Activated T-cell treated with anti-CD3 and anti-CD28 coated beads, Interleukin-2, amount 50 U/mL, for 1 hour (primary cell): Measurements from ENCODE around the gene PCK2.
"Not testable (repeated sequence)": the region's sequence is repeated elsewhere in the genome, so short reads cannot be mapped to it uniquely, and the experiment has no call there.

Source experiments
- DNase-seq: peaks from one replicate; pipeline ENCODE4 v3.0.0-alpha.2; 2020

Gene PCK2

DNA sequence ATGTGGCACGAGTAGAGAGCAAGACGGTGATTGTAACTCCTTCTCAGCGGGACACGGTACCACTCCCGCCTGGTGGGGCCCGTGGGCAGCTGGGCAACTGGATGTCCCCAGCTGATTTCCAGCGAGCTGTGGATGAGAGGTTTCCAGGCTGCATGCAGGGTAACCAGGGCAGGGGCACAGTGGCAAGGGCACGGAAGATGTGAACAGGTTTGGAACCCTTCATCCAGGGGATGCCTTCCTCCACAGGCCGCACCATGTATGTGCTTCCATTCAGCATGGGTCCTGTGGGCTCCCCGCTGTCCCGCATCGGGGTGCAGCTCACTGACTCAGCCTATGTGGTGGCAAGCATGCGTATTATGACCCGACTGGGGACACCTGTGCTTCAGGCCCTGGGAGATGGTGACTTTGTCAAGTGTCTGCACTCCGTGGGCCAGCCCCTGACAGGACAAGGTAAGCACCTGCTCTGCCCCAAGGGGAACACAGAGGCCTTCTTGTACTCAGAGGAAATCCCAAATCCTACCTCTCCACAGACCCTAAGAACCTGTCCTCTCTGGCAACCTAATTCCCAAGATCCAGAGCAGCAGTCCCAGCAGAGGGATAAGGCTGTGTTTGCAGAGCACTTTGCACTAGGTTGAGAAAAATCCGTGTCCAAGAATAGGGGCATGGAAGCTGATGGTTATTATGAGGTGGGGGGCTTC is 4.3 kb downstream of the PCK2 start:
- DNase-seq: no peak

DNA sequence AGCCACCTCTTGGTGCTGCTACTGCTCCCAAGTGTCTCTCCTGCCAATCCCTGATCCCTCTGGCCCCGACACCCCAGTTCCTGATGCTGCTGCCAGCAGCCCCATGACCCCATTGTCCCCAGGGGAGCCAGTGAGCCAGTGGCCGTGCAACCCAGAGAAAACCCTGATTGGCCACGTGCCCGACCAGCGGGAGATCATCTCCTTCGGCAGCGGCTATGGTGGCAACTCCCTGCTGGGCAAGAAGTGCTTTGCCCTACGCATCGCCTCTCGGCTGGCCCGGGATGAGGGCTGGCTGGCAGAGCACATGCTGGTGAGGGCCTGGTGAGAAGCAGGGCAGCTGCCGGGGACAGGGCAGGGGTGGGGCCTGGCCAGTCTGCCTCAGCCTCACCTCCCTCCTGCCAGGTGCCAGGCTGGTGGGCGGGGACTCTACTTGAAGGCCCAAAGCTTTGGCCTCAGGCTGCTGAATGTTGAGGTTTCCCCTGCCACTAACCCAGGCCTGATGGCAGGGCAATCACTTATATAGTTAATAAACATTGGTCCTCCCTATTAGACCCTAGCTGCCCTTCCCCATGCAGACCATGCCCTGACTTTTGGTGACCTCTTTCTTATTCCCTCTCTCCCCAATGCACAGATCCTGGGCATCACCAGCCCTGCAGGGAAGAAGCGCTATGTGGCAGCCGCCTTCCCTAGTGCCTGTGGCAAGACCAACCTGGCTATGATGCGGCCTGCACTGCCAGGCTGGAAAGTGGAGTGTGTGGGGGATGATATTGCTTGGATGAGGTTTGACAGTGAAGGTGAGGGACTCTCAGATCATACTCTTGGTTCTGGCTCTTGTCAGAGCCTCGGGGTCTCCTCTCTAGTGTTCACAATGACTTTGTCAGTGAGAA is 5.1 kb downstream of the PCK2 start:
- no peak for DNase-seq

DNA sequence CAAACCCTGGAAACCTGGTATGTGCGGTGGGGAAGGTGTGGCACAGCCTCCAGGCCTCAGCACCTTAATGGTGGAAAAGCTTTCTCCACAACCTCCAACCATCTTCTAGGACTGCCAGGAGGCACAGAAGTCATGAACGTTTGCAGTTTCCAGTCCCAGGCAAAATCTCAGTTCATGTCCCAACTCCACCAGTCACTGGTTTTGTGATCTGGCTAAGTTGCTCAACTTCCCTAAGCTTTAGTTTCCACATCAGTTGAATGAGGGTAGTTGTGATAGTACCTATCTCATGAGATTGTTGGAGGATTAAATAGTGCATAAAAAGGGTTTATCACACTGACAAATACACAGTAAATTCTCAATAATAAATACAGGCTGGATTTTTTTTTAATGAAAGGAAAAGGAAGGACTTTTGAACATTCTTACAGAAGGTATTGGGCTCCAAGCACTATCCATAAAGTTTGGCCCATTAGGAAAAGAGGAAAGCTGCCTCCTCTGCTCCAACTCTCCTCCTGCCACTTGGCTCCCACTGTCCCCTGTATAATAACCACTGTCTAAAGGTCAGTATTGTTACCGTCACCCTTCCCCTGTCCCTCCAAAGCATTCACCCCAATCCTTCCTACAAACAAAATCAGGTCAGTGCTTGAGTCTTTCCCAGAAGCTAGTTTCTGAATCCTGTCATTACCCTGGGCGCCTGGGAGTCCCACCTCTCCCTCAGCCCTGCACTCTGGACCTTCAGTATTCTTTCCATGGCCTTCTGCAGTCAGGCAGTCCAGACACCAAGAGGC is 6.3 kb downstream of the PCK2 start:
- DNase-seq: no peak

DNA sequence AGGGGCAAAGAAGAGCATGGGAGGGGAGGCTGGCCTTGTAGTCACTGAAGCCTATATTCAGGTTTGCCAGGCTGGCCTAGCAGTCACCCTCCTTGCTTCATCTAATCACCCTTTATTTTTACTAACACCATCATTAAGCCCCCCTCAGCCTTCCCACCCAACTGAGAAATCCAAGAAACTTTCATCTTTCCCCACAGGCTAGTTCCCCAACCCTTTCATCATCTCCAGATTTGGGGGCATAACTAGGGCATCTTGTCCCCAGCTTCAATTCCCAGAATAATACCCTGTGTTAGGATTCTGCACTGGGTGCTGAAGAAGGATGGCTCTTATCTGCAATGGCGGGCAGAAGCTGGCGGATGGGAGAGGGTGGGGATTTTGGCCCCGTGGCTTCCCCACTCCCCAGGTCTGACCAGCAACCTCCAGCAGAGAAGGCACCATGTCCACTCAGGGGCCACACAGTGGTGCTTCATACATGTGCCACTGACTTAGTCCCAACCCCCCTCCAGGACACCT is 6.9 kb downstream of the PCK2 start:
- no peak for DNase-seq

DNA sequence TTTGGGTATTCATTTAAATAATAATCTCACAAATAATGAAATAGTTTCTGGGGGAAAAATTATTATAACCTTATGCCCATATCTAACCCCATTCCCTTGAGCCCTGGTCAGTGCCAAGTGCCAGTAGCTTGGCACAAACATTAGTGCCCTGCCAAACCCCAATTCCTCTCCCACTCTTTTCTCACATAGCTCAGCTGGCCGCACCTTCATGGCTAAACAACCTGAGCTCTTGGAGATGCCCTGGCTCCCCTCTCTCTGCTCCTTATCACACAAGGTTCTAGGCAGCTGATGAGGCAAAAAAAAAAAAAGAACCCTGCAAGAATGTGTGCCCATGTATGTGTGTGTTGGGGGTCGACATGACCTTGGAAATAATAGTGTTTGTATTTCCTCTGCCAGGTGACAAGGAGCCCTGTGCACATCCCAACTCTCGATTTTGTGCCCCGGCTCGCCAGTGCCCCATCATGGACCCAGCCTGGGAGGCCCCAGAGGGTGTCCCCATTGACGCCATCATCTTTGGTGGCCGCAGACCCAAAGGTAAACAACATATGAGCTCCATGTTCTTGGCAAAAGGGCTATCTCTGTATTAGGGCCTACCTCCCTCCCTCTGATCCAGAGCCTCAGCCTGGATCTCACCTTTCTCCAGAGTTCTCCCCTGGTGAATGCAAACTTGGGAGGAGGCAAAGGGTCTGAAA is 8.4 kb downstream of the PCK2 start:
- DNase-seq: no peak

DNA sequence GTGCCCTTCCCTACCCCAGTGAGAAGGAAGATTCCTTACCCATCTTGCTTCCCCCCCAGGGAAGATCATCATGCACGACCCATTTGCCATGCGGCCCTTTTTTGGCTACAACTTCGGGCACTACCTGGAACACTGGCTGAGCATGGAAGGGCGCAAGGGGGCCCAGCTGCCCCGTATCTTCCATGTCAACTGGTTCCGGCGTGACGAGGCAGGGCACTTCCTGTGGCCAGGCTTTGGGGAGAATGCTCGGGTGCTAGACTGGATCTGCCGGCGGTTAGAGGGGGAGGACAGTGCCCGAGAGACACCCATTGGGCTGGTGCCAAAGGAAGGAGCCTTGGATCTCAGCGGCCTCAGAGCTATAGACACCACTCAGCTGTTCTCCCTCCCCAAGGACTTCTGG is 9.3 kb downstream of the PCK2 start:
- DNase-seq: no peak

DNA sequence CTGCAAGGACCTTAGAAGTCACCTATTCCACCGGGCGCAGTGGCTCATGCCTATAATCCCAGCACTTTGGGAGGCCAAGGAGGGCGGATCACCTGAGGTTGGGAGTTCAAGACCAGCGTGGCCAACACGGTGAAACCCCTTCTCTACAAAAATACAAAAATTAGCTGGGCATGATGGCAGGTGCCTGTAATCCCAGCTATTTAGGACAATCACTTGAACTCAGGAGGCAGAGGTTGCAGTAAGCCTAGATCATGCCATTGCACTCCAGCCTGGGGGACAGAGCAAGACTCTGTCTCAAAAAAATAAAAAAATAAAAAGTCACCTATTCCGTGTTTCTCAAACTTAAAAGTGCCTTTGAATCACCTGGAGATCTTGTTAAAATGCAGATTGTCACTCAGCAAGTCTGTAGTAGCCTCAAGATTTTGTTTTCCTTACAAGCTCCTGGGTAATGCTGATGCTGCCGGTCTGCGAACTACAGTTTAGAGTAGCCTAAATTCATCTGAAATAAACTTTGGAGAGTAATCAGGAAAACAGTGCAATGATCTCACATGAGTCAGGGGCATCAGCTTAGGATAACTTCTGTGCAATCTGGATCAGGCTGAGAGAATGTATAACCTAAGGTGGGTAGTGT is 11.6 kb downstream of the PCK2 start:
- not testable (repeated sequence) for DNase-seq

DNA sequence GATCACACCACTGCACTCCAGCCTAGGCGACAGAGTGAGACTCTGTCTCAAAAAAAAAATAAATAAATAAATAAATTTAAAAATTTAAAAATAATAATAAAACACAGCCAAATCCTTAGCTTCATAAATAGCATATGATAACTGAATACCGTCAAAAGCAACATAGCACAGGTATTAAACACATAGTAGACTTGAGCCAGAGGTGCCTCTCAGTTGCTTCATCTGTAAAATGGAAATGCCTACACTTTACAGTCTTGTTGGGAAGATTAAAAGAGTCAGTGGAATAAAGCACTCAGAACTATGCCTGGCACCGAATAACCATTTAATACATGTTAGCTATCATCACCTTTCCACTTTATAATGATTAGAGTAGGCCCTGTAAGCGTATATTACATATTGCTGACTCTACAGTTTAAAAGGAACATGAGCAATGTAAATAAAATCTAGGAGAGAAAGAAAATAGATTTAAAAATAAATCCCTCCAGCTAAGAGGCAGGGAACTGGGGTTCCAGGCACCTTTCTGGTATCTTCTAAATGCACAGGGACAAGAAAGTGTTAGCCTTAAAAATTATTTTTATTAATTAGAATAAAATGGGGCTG is 12.7 kb downstream of the PCK2 start:
- DNase-seq: no peak

DNA sequence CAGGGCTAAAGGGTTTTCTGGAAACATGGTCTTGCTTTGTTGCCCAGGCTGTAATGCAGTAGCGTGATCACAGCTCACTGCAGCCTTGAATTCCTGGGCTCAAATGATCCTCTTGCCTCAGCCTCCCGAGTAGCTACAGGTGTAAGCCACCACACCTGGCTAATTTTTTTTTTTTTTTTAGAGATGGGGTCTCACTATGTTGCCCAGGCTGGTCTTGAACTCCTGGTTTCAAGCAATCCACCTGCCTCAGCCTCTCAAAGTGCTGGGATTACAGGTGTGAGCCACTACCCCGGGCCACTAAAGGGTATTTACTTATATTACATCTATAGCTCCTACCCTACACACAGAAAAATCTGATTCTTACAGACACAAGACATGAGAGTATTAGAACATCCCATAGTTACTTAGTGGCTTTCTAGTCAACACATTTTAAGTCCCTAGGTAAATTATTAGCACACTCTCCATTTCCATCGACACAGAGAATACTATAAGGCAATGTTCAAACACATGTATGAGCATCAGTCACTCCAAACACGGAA is 14.3 kb downstream of the PCK2 start:
- DNase-seq: no peak

DNA sequence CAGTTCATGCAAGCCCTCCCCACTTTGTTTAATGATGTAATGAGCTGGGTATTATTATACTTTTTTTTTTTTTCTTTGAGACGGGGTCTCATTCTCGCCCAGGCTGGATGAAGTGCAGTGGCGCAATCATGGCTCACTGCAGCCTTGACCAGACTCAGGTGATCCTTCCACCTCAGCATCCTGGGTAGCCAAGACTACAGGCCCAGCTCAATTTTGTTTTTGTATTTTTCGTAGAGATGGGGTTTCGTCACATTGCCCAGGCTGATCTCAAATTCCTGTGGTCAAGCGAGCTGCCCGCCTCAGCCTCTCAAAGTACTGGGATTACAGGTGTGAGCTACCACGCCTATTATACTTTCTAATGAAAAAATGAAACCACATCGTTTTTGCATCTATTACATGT is 15.9 kb downstream of the PCK2 start:
- no peak for DNase-seq

DNA sequence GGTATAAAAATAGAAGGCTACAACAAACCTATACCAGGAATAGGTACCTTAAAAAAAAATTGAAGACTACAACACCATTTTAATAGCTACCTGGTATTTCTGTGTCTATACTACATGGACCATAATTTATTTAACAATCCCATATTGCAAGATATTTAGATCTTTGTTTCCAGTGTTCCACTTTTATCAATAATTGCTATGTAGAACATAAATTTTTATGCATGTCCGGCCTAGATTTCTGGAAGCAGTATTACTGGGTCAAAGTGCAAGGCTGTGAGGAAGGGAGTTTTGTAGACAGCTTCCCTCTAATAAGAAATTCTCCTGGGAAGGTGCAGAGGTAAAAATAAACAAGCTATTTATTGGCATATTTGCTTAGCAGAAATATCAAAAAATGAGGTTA is 16.4 kb downstream of the PCK2 start:
- no peak for DNase-seq

DNA sequence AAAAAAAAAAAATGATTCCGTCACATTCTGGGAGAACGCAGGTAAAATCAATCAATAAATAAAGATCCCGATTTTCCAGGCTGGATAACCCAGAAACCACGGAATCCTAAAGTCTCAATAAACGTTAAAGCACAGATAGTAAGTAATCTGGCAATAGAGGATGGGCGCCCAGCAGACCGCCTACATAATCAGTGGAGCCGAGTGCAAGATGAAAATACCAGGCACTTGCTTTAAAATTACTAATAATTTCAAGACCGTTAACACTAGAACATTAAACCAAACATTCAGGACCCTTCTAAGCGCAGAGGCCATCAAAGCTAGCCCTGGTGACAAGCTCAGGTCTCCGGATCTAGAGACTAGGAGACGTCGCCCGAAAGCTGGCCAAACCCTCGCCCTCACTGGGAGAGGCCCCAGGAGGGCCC is 19.3 kb downstream of the PCK2 start:
- DNase-seq: no peak

DNA sequence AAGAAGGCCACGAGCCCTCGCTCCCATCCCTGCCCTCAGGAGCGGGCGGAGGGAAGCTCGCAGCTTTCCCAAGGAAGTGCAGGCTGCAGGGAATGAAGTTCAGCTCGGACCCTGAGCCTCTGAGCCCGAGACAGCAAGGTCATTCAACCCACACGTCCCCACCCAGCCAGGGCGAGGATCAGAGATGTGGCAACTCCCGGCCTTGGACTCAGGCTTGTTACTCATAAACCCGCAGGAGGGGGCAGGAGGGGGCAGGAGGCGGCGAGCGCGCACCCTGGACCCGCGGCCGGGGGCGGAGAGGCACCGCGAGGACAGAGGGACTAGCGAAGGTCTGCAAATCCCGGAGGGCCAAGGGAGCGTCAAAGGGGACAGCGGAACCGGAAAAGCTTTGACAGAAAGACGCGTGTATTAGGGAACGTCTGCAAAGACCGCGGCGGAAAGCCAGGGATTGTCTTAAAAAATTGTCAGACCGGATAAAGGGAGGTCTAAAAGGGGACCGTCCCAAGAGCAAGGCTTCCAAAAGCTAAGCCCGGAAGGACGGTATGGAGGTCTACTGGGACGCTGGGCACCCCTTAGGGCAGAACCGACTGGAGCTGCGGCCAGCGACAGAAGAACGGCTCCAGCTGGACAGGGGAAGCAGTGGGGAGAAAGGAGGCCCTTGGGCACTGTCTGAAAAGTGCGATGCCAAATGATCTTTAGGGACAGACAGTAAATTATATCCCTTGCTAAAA is 19.9 kb downstream of the PCK2 start:
- DNase-seq: peak; percentile 84

DNA sequence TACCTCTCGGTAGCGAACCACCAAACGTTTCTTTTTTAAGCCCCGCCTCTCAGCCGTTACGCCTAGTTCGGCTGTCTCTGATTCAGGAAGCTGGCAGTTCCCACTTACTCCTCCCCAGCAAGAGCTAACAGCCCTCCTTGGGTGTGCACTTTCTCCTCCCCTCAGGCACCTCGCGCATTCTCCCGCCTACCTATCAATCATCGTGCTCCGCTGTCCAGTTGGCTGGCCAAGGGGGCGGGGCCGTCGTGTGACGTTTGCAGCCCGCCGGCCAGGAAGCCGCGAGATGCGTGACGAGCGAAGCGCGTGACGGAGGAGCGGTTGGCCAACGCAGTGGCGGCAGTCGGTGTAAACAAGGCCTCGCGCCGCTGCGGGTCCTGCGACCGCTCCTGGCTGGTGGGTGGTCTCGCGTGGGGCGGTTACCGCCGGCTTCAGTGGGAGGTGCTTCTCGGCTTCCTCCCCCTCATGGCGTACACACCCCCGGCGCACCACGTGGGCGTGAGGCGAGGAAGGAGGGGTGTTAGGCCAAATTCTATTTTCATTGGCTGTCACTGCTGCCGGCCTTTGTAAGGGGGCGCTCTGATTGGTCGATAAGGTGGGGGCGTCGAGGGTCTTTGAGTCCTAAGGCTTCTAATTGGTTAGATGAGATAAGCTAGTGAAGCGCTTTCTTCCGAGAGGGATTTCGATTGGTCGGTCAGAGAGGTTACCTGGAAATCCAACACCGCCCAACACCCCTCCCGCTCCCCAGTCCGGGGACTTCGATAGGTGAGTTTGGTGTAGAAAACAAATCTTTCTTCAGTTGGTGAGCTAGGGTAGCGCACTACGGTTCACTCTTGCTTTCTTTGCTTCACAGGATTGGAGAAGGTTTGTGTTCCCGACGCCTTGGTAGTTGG is 20.7 kb downstream of the PCK2 start, which contains the start of the genes DCAF11 and NRL:
DCAF11 (plus strand) TSS at position 246 of the 890 bp plus-strand sequence. CDS start 818 bp downstream, outside the sequence.
NRL (minus strand) TSS at position 418 of the 890 bp plus-strand sequence. CDS start 32,101 bp downstream, outside the sequence.
- DNase-seq: peak; percentile 99

DNA sequence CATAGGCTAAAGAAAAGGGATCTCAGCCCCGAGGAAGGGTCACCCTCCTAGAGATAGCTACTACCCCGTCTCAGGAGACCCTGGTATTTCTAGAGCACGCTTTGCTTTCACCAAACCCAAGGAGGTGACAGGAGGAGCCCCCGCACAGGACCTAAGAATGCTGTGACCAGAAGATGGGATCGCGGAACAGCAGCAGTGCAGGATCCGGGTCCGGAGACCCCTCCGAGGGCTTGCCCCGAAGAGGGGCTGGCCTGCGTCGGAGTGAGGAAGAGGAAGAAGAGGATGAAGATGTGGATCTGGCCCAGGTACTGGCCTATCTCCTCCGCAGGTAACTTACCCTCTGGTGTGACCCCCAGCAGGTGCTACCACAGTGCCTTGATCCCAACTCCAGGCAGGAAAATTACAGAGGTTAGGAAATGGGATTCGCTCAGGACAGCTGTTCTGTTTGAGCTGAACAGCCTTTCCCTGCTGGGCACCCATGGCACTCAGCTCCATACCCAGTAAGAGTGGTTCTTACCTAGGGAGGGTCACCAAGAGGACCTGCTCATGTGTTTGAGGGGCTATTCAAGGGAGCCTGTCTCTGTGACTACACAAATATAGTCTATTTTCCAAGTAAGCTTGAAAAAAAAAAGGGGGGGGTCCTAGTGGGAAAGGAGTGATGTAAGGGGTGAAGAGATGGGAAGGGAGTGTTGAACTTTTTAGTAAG is 21.5 kb downstream of the PCK2 start:
- no peak for DNase-seq

DNA sequence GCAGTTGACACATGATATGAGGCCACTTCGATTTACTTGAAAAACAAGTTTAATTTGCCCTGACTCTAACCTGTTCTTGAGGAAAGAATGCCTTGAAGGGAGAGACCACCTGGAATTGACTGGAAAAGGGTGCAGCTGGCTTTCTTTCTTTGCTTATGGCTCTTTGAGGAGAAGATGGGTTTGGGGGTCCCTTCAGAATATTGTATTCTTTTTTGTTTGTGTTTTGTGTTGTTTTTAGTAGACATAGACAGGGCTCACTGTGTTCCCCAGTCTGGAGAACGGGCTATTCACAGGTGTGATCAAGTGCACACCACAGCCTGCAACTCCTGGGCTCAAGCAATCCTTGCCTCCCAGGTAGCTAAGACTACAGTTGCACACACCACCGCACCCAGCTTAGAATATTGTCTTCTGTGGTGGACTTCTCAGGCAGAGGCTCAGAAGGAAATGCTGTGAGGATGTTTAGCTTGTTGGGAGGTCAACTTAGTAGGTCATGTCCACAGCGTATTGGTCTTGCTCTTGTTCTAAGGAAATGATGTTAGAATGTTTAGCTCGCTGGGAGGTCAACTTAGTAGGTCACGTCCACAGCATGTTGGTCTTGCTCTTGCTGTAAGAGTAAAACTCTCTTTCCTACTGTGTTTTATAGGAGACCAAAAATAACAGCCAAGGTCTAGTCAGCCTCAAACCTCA is 22.2 kb downstream of the PCK2 start:
- DNase-seq: no peak

DNA sequence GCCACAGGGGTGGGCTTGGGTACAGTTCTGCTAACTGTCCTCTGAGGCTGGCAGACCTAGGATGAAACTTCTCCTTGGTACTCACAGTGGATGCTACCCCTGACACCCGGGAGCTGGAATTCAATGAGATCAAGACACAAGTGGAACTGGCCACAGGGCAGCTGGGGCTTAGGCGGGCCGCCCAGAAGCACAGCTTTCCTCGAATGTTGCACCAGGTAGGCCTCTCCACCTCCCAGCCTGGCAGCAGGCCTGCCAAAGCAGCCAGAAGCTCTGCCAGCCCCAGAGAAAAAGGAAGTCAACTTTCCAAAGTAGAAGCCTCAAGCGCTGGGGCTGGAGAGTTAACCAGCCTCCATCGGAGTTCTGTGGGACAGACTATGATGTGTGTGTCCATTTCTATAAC is 23.1 kb downstream of the PCK2 start:
- DNase-seq: no peak

DNA sequence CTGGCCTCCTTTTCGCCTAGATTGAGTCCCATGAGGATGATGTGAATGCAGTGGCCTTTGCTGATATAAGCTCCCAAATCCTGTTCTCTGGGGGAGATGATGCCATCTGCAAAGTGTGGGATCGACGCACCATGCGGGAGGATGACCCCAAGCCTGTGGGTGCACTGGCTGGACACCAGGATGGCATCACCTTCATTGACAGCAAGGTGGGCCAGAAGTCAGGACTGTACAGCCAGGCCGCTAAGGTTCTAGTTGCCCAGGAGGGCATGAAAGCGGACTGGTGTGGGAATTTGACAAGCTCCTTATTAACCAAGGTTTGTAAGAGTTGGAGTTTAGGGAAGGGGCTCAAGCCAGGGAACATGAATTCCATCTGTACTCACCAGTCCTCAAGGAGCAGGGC is 25.6 kb downstream of the PCK2 start:
- DNase-seq: no peak
